Large intestine (tissue), 3 donors: ENCODE data around the gene RHOU. TPM values are rescaled to one million over a fixed set of nuclear protein-coding genes. Genes with fewer than 3 reads are reported as not detected.
A peak's percentile ranks its signal among the peaks of the same experiment; 100 is the strongest.

ENCODE experiments used
- DNase-seq, 2 donors: peaks; one replicate each; pipeline versions ENCODE4 v3.0.0 to v3.0.0-alpha.2; 2013
- H3K27ac ChIP-seq: one replicate; pipeline ENCODE4 v1.5.1; 2013; ENCODE audit warnings: low read length
- H3K27me3 ChIP-seq: 2 replicates; pipeline ENCODE4 v1.6.1; 2013; ENCODE audit warnings: low read length; ENCODE audit not compliant: control insufficient read depth, insufficient read depth
- H3K36me3 ChIP-seq: 2 replicates; pipeline ENCODE4 v1.6.1; 2013; ENCODE audit warnings: low read length; ENCODE audit not compliant: control insufficient read depth, insufficient read depth
- H3K4me1 ChIP-seq: one replicate; pipeline ENCODE4 v1.6.1; 2013; ENCODE audit warnings: low read length; ENCODE audit not compliant: control insufficient read depth, insufficient read depth
- H3K4me3 ChIP-seq: one replicate; pipeline ENCODE4 v1.5.1; 2013; ENCODE audit warnings: low read length
- H3K9me3 ChIP-seq: one replicate; pipeline ENCODE4 v1.6.1; 2013; ENCODE audit warnings: mild to moderate bottlenecking, low read depth, low read length, moderate library complexity; ENCODE audit not compliant: control insufficient read depth
- WGBS: methylation state at CpG from one replicate; pipeline ENCODE4 v1.1.5; 2013; ENCODE audit warnings: low lambda C conversion rate; ENCODE audit not compliant: insufficient coverage; 5-methylcytosine and 5-hydroxymethylcytosine counted together
- polyA plus RNA-seq: library from polyadenylated mRNA; unstranded; fragments of 120-200 nt; gene quantifications from one replicate; pipeline ENCODE4 v1.2.1, GENCODE V29; 2013

Gene RHOU
- polyA plus RNA-seq, 1 donor, result 44.2 TPM

DNA sequence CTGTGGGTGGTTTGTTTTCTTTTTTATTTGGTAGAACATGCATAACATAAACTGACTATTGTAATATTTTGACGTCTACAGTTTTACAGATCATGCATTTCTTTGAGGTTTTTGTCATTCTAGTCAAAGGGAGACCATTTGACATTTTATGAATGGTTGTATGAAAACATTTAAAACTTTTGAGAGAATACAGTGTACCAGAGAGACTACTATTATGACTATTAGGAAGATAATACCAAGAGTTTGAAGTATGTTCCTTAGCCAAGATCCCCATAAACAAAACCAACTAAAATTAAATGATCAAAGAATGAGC, 37.3 kb upstream of the RHOU start:
- WGBS, result 100% methylated on average over 1 of the region's 1 CpG
- no peak overlapping the region for H3K27ac ChIP-seq
- no peaks in the 10 kb centered on the region for H3K36me3 ChIP-seq
- no peak overlapping the region for H3K4me3 ChIP-seq
- no peak for DNase-seq
- H3K9me3 ChIP-seq, result no peaks in the 10 kb centered on the region
- no peaks in the 10 kb centered on the region for H3K4me1 ChIP-seq
- no peaks in the 10 kb centered on the region for H3K27me3 ChIP-seq

DNA sequence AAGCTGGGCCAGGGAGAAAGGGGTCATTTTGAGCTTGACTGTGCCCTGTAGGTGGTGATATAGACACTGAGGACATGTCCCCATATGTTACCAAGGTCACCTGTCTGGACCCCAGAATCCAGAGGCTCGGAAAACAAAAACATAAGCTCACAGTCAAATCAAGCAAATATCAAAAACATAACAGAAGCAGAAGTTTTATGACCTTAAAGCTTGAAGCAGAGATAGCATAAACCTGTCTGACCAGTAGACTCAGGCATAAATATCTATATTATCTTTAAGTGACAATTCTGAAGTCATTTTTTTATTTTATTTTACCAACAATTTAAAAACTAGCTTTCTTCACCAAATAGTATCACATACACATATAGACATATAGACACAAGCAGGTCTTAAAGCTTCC, 32.8 kb upstream of the RHOU start:
- H3K27ac ChIP-seq, result no peak overlapping the region
- H3K4me1 ChIP-seq, result no peaks in the 10 kb centered on the region
- H3K4me3 ChIP-seq, result no peak overlapping the region
- no peaks in the 10 kb centered on the region for H3K27me3 ChIP-seq
- no peaks in the 10 kb centered on the region for H3K36me3 ChIP-seq
- WGBS, result no CpG with 5 or more reads among the region's 1 CpG
- DNase-seq, result no peak
- no peaks in the 10 kb centered on the region for H3K9me3 ChIP-seq

DNA sequence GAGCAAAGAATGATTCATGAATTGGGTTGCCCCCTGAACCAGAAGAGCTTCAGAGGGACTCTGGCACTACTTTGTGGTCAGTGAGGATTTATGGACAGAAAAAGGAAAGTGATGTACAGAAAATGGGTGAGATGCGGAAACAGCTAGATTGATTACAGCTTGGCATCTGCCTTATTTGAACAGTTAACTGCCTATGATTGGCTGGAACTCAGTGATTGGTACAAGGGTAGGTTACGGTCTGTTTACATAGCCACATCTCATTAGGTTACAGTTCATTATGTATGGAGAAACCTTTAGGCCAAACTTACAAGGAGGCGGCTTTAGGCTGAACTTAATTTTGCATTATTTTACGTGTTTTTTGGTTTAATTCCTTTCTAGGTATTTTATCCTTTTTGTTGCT, 29.0 kb upstream of the RHOU start:
- 90% methylated on average over 2 of the region's 4 CpGs for WGBS
- Histone ChIP-seq H3K4me1 (no peaks in the 10 kb centered on the region), H3K27me3 (no peaks in the 10 kb centered on the region), H3K27ac (no peak overlapping the region), H3K9me3 (no peaks in the 10 kb centered on the region), H3K4me3 (no peak overlapping the region), H3K36me3 (no peaks in the 10 kb centered on the region)
- DNase-seq, result no peak

DNA sequence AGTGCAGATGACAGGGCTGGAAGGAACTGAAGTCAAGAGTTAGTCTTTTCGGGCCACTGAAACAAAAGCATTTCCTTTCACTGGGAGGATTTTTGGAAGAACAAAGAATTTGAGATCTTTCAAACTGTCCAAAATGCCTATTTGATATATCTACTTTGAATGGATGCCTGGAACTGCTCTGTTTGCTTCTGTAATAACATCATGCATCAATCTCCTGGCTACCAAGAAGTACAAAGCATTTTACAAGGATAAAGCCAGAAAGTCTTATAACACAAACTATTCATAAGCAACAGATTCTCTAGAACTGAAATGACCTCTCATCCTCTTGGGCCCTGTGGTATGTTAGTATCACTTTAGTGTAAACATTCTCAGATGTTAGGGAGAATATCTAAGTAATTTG, 18.2 kb upstream of the RHOU start:
- Histone ChIP-seq H3K27me3 (no peaks in the 10 kb centered on the region), H3K4me3 (no peak overlapping the region), H3K27ac (no peak overlapping the region), H3K9me3 (no peaks in the 10 kb centered on the region), H3K36me3 (no peaks in the 10 kb centered on the region), H3K4me1 (no peaks in the 10 kb centered on the region)
- no CpG with 5 or more reads among the region's 1 CpG for WGBS
- DNase-seq, result no peak

DNA sequence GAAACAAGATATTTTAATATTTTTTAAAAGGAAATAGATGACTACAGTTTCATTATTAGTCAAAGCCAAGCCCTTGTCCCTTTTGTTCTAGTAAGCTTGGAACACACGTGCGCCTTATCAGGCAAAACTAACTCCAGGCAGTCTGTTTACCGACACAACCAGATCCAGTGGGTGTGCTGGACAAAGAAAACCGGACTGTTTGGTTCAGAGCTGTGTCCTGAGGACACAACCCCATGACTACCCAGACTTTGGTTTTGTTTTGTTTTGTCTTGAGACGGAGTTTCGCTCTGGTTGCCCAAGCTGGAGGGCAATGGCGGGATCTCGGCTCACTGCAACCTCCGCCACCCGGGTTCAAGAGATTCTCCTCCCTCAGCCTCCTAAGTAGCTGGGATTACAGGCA, 13.9 kb upstream of the RHOU start:
- no peak overlapping the region for H3K27ac ChIP-seq
- no peaks in the 10 kb centered on the region for H3K36me3 ChIP-seq
- no peaks in the 10 kb centered on the region for H3K4me1 ChIP-seq
- DNase-seq, result peak in 1 of 2 donors; percentile 44
- no peak overlapping the region for H3K4me3 ChIP-seq
- H3K9me3 ChIP-seq, result no peaks in the 10 kb centered on the region
- no CpG with 5 or more reads among the region's 10 CpGs for WGBS
- H3K27me3 ChIP-seq, result no peaks in the 10 kb centered on the region

DNA sequence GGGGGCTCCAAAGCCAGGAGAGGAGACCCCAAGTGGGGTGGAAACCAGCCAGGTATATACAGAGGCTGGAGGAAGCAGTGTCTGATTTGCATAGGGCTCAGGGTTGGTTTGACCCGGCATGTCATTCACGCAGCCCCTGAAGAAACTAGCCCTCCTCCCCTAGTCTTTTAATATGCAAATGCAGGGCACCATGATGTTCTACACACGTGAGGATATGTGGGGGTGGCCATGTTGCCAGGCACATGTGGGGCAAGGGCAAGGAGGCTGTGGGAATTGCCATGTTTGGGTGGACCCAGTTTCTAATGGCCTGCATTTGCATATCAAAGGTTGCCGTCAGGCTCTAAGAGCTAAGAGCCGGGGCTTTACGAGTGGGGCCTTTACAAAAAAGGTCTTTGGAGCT, 12.0 kb upstream of the RHOU start:
- H3K27me3 ChIP-seq, result no peaks in the 10 kb centered on the region

DNA sequence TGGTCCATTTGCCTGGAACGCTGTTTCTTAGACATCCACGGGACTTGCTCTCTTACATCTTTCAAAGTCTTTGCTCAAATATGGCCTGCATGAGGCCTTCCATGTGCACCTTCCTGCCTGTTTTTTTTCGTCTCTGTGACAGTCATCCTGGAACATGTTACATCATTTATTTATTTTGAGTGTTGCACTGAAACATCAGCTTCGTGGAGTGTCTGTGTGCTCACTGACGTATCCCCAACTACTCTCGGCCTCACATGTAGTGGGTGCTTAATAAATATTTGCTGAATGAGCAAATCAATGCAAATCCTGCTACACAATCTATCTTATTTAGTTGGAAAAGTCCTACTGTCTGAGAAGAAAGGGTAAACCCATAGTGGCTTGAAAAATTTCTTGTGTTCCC, 11.4 kb upstream of the RHOU start:
- Histone ChIP-seq H3K4me1 (no peaks in the 10 kb centered on the region), H3K27ac (no peak overlapping the region), H3K9me3 (no peaks in the 10 kb centered on the region), H3K27me3 (no peaks in the 10 kb centered on the region), H3K36me3 (no peaks in the 10 kb centered on the region), H3K4me3 (no peak overlapping the region)
- DNase-seq, result no peak
- 83% methylated on average over 1 of the region's 6 CpGs for whole genome bisulfite sequencing

More for the DNA sequence above, 12.0 kb upstream of the RHOU start:
- Histone ChIP-seq H3K36me3 (no peaks in the 10 kb centered on the region), H3K27ac (no peak overlapping the region), H3K9me3 (no peaks in the 10 kb centered on the region), H3K4me1 (no peaks in the 10 kb centered on the region), H3K4me3 (no peak overlapping the region)
- WGBS, result no CpG with 5 or more reads among the region's 6 CpGs
- no peak for DNase-seq

DNA sequence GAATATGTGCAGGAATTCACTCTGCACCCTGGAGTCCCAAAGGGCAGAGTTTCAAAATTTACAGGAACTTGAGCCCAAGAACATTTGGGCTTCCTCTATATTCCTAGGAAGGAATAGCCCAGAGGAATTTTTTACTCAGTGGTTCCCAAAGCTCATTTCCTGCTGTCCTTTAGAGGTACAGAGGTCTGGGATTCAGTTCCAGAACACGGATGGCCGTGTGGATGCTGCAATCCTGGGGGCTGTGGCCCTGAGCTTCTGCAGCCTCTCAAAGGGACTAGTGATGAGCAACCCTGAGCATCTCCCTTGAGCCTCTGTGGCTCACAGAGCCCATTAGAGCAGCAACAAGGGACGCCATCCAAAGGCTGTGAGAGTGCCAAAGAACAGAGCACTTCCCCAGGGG, 10.1 kb upstream of the RHOU start:
- no peak for DNase-seq
- Histone ChIP-seq H3K27ac (no peak overlapping the region), H3K36me3 (no peaks in the 10 kb centered on the region), H3K4me3 (no peak overlapping the region), H3K27me3 (no peaks in the 10 kb centered on the region), H3K9me3 (no peaks in the 10 kb centered on the region), H3K4me1 (no peaks in the 10 kb centered on the region)
- no CpG with 5 or more reads among the region's 3 CpGs for WGBS

DNA sequence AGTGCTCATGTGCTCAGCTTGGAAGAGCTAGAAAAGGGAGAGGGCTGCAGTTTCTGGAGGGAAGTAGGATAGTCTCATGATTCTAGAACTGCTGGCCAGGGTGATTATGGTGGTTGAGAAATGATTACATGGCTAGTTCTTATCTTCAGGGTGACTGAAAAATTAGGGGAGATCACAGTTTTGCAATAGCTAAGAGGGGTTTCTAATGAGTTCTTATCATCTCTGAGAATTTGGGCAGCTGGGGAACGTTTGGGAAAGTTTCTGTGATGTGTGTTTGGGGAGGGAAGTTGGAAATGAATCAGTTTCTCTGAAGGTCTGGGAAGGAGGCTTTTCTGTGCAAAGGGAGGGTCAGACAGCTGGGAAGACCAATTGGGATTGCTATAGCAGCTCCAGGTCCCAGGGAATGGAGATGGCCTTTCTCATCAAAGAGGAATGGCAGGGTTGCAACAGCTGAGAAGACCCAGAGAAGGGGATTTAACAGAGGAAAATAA, 7.6 kb upstream of the RHOU start:
- no peak for DNase-seq
- Histone ChIP-seq H3K9me3 (no peaks in the 10 kb centered on the region), H3K4me3 (no peak overlapping the region), H3K27me3 (peaks cover 3% of the 10 kb centered on the region), H3K36me3 (no peaks in the 10 kb centered on the region), H3K4me1 (no peaks in the 10 kb centered on the region), H3K27ac (no peak overlapping the region)
- 11% methylated on average over 1 of the region's 1 CpG for WGBS

DNA sequence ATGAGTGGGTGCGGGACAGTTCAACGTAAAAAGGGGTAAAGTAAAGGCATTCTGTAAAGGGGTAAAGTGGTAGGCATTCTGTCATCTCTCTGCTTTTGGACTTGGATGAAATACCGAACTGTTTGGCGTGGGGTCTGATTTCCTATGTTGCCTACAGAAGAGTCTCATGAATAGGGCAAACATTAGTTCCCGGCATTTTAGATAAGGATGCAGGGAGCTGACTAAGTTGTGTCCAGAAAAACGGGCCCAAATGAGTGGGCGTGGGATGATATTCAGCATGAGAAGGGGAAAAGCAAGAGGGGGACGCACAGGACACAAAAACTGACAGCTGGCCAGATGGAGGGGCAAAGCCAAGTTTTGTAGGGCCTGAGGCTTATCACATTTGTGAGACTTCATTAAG, 2.9 kb upstream of the RHOU start:
- no peak overlapping the region for H3K27ac ChIP-seq
- H3K4me1 ChIP-seq, result peaks cover 2% of the 10 kb centered on the region
- no CpG with 5 or more reads among the region's 8 CpGs for WGBS
- no peak for DNase-seq
- H3K36me3 ChIP-seq, result no peaks in the 10 kb centered on the region
- H3K27me3 ChIP-seq, result peaks cover 3% of the 10 kb centered on the region
- no peak overlapping the region for H3K4me3 ChIP-seq
- H3K9me3 ChIP-seq, result no peaks in the 10 kb centered on the region

DNA sequence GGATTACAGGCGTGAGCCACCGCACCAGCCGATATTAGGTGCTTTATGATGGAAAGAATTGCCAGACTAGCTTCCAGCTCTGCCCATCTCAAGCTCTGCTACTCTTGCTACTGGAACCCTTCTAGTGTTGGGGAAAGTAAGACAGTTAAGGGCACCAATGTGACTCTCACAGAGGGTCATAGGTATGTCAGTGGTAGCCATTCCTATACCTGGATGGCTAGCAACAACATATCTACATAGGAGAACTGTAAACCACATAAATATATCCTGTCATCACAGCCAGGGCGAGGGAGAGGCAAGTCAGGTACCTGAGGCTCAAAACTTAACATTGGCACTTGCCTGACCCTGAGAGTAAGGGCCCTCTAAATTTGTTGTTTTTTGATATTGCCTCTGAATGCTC, 1.7 kb upstream of the RHOU start:
- H3K4me1 ChIP-seq, result peaks cover 14% of the 10 kb centered on the region
- H3K9me3 ChIP-seq, result no peaks in the 10 kb centered on the region
- H3K27ac ChIP-seq, result no peak overlapping the region
- no CpG with 5 or more reads among the region's 4 CpGs for WGBS
- no peak overlapping the region for H3K4me3 ChIP-seq
- DNase-seq, result no peak
- peaks cover 3% of the 10 kb centered on the region for H3K27me3 ChIP-seq
- H3K36me3 ChIP-seq, result peaks cover 6% of the 10 kb centered on the region
